A673 (cell line): Measurements from ENCODE around the gene MPO. TPM values are rescaled to one million over a fixed set of nuclear protein-coding genes. Genes with fewer than 3 reads are reported as not detected.

ENCODE experiments used
- BruUV-seq: library from RNA; stranded (reverse); fragments of 400-500 nt; replicated peaks from 2 replicates; lab custom pipeline; 2021; lab: Mats Ljungman, UMichigan
- CTCF ChIA-PET: fragments of 300-600 bp; sonication (Branson Sonifier 250); formaldehyde crosslinking; loops from one replicate; lab custom pipeline; 2022; ENCODE audit warnings: antibody characterized with exemption; lab: Charles Lee
- POLR2A ChIA-PET: fragments of 300-600 bp; sonication (Branson Sonifier 250); formaldehyde crosslinking; loops from one replicate; lab custom pipeline; 2022; ENCODE audit warnings: antibody characterized with exemption; ENCODE audit not compliant: low non-redundant PET; lab: Charles Lee
- DNase-seq: peaks from one replicate; pipeline ENCODE4 v3.0.0-alpha.2; 2015; ENCODE audit warnings: low spot score
- H3K27ac ChIP-seq: fragments of 200-600 bp; sonication (generic); 2 replicates; pipeline ENCODE4 v1.5.1; 2016; ENCODE audit warnings: mixed run types, low read depth, mild to moderate bottlenecking, mixed read lengths, antibody characterized with exemption, low read length; ENCODE audit not compliant: poor library complexity, severe bottlenecking
- H3K27me3 ChIP-seq: fragments of 200-600 bp; sonication (generic); replicated peaks from 2 replicates; pipeline ENCODE4 v1.6.1; 2017; ENCODE audit warnings: mixed run types, low read depth, mild to moderate bottlenecking, mixed read lengths, antibody characterized with exemption, low read length; ENCODE audit not compliant: insufficient read depth, poor library complexity
- H3K36me3 ChIP-seq: fragments of 200-600 bp; sonication (generic); 2 replicates; pipeline ENCODE4 v1.6.1; 2016; ENCODE audit warnings: mixed run types, mild to moderate bottlenecking, mixed read lengths, antibody characterized with exemption, low read length; ENCODE audit not compliant: insufficient read depth, poor library complexity, severe bottlenecking
- H3K4me1 ChIP-seq: fragments of 200-600 bp; sonication (generic); 2 replicates; pipeline ENCODE4 v1.6.1; 2017; ENCODE audit warnings: mixed run types, mild to moderate bottlenecking, mixed read lengths, antibody characterized with exemption, low read length; ENCODE audit not compliant: insufficient read depth, poor library complexity, severe bottlenecking
- H3K4me3 ChIP-seq: fragments of 200-600 bp; sonication (generic); 2 replicates; pipeline ENCODE4 v1.5.1; 2016; ENCODE audit warnings: low read depth, mixed run types, mild to moderate bottlenecking, mixed read lengths, low read length; ENCODE audit not compliant: poor library complexity, severe bottlenecking
- H3K9me3 ChIP-seq: fragments of 200-600 bp; sonication (generic); 2 replicates; pipeline ENCODE4 v1.6.1; 2016; ENCODE audit warnings: mixed run types, low read depth, mild to moderate bottlenecking, mixed read lengths, antibody characterized with exemption, low read length; ENCODE audit not compliant: poor library complexity, severe bottlenecking
- EZH2 ChIP-seq: fragments of 200-600 bp; sonication (generic); IDR thresholded peaks from 2 replicates; pipeline ENCODE4 v1.6.1; 2017; ENCODE audit warnings: borderline replicate concordance, low read depth, mild to moderate bottlenecking, mixed read lengths, antibody characterized with exemption, low read length; ENCODE audit not compliant: poor library complexity, severe bottlenecking
- intact Hi-C: fragments of 100-400 bp; cut with micrococcal nuclease; formaldehyde crosslinking; loops from one replicate; pipeline ENCODE4 v1.10.0; 2022; ENCODE audit not compliant: unreplicated experiment
- total RNA-seq: library from RNA; stranded (reverse); gene quantifications from 2 replicates; pipeline ENCODE4 v1.2.3, GENCODE V29; 2021
- TF ChIP-seq, protein P1 (sequence below): fragments of 300-800, 200-600 bp; sonication (generic); conservative IDR thresholded peaks from 2 replicates; pipeline ENCODE4 v1.5.1; 2017; ENCODE audit warnings: low read depth, mild to moderate bottlenecking, antibody characterized with exemption, low read length, moderate library complexity, mixed read lengths

Gene MPO
- total RNA-seq, 1 experiment from 2014 or later, result not detected

DNA sequence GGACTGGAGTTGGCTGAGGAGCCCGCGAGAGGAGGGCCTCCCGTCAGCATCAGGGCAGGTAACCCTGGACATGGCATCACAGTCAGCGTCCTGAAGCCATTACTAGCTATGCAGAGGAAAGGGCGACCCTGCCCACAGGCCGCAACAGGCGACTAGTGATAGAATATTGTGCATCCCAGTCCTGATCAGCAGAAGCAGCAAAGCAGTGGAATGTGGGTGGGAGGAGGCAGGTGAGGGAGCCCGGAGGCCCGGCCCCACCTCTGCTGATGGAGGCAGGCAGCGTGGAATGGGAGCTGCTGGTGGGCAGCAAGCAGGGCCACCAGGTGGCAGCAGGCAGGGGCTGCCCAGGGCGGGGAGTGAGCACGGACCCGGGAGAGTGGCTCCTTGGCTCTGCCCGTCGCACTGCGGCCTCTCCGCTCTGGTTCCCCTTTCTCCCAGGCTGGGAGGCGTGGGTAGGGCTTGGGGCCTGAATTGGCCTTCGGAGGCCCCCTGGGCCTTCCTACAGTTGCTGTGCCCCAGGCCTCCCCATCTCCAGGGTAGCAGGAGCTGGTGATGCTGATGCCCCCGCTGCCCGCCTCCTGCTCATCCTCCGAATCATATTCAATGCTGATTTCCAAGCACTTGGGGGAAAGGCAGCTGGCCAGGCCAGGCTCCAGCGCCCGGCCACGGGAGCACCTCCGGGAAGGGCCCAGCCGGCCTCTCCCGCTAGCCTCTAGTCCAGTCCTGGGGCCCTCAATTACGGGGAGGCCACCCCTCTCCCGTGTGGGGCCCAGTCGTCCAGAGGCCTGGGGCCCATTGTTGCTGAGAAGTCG, 27.6 kb upstream of the MPO start:
- DNase-seq, result no peak
- Histone ChIP-seq H3K9me3 (no peaks in the 10 kb centered on the region), H3K4me3 (no peak overlapping the region), H3K27me3 (no peaks in the 10 kb centered on the region), H3K36me3 (no peaks in the 10 kb centered on the region), H3K27ac (no peak overlapping the region), H3K4me1 (peaks cover 2% of the 10 kb centered on the region)
- CTCF ChIA-PET, result interaction anchor here (1.2 kb wide), 1 partner anchor 109 kb away, joined by 3 read pairs; the partner anchor contains the start of gene RNF43
- intact Hi-C loops, result no loop called here
- POLR2A ChIA-PET, result no interaction called here
- TF ChIP-seq EZH2, result no peak
- TF ChIP-seq, protein P1, sequence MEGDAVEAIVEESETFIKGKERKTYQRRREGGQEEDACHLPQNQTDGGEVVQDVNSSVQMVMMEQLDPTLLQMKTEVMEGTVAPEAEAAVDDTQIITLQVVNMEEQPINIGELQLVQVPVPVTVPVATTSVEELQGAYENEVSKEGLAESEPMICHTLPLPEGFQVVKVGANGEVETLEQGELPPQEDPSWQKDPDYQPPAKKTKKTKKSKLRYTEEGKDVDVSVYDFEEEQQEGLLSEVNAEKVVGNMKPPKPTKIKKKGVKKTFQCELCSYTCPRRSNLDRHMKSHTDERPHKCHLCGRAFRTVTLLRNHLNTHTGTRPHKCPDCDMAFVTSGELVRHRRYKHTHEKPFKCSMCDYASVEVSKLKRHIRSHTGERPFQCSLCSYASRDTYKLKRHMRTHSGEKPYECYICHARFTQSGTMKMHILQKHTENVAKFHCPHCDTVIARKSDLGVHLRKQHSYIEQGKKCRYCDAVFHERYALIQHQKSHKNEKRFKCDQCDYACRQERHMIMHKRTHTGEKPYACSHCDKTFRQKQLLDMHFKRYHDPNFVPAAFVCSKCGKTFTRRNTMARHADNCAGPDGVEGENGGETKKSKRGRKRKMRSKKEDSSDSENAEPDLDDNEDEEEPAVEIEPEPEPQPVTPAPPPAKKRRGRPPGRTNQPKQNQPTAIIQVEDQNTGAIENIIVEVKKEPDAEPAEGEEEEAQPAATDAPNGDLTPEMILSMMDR, result peak; percentile 37
- BruUV-seq, result no TSS peak

DNA sequence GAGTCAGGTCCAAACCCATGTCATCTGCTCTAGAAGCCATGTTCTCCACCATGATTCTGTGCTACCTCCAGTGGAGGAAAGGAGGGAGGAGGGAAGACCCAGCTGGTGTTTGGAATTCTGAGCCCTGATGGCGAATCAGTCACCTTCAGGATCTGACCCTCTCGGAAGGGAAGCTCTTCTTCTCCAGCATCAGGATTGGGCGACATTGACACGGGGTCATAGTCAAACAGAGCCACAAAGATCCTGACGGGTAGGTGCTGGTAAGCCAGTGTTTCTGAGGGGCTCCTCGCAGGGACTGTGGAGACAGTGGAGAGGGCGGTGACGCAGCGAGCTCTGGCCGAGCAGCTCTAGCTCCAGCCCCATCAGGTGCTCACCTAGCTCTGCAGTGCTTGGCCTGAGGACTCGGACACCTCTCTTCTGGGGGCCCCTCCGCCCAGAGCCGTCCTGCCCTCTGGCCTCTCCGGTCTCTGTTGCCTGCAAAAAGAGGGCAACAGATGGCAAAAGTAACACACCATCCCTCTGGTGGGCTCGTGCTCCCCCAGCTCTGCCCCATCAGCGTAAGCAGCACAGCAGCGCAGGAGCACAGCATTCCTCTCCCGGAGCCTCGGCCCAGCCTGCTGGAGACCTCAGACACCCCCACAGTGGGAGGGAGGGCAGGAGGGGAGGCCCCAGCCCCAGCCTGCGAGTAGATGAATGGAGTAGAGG, 26.9 kb upstream of the MPO start:
- Histone ChIP-seq H3K27me3 (no peaks in the 10 kb centered on the region), H3K36me3 (no peaks in the 10 kb centered on the region), H3K4me1 (no peaks in the 10 kb centered on the region), H3K4me3 (no peak overlapping the region), H3K27ac (no peak overlapping the region), H3K9me3 (no peaks in the 10 kb centered on the region)
- no peak for DNase-seq
- no peak for TF ChIP-seq EZH2
- TF ChIP-seq, protein P1, result no peak
- intact Hi-C loops, result no loop called here
- ChIA-PET POLR2A (no interaction called here), CTCF (interaction anchor here (1.2 kb wide), 1 partner anchor 110 kb away, joined by 3 read pairs; the partner anchor contains the start of gene RNF43)
- BruUV-seq, result no TSS peak

- ChIA-PET POLR2A (interaction anchor here (0.5 kb wide), 1 partner anchor 357 kb away, joined by 13 read pairs; no protein-coding TSS in a partner anchor), CTCF (interaction anchor here (0.6 kb wide), 1 partner anchor 1410 kb away, joined by 3 read pairs; no protein-coding TSS in a partner anchor)
- Histone ChIP-seq H3K4me3 (no peak overlapping the region), H3K27me3 (no peaks in the 10 kb centered on the region), H3K27ac (no peak overlapping the region), H3K36me3 (no peaks in the 10 kb centered on the region), H3K9me3 (no peaks in the 10 kb centered on the region), H3K4me1 (no peaks in the 10 kb centered on the region)
- BruUV-seq, result no TSS peak
- no peak for TF ChIP-seq EZH2
- TF ChIP-seq, protein P1, result no peak
- no peak for DNase-seq
- intact Hi-C loops, result no loop called here
Observed at GRCh38 chr17:58306131-58306951, 25.6 kb upstream of the MPO start.
